Fibroblast of the aortic adventitia (primary cell): ENCODE measurements around the gene RAD51B. TPM values are rescaled to one million over a fixed set of nuclear protein-coding genes. Genes with fewer than 3 reads are reported as not detected.

ENCODE experiments used
- DNase-seq: peaks from one replicate; pipeline ENCODE4 v3.0.0-alpha.2; 2010; ENCODE audit warnings: low read depth
- H3K4me3 ChIP-seq: 2 replicates; pipeline ENCODE4 v1.5.1; 2011; ENCODE audit warnings: low read depth, mild to moderate bottlenecking, control low read depth, low read length, moderate library complexity
- total RNA-seq: library from RNA; depleted of rRNA; stranded (reverse); fragments of >200 nt; gene quantifications from 2 replicates; pipeline ENCODE4 v1.2.3, GENCODE V29; 2012; ENCODE audit warnings: low replicate concordance
- TF ChIP-seq, protein P1 (sequence below): IDR thresholded peaks from 2 replicates; pipeline ENCODE4 v1.5.1; 2011; ENCODE audit warnings: mild to moderate bottlenecking, low read length, control low read depth, inconsistent platforms; ENCODE audit not compliant: insufficient read depth

The RAD51B gene
- total RNA-seq, 1 donor: 28.7 TPM

DNA sequence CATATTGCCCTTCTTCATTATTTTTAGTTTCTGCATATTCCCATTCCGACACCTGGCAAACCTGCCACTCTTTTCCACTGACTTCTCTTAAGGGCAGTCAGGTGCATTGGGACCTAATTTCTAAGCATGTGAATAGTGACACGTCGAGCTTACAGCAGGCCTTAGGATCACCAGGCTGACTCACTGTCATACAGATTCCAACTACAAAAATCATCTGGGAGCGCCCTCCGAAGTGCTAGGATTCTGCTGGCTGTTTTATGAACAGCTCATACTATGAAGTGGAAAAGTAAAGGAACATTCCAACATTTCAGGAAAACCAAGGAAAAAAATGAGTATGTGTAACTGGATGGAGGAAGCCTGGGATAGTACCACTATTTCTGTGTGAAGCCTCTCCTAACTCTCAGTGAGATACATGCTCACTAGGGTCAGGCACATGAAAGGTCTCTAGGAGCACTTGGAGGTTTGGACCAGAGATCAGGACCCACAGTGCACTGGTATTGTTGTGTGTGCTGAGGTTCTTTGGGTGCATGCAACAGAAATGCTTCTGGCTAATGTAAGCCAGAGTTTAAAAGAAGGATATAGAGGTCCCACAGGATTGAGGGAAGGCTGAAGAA lies 715.9 kb downstream of the RAD51B start:
- TF ChIP-seq, protein P1, sequence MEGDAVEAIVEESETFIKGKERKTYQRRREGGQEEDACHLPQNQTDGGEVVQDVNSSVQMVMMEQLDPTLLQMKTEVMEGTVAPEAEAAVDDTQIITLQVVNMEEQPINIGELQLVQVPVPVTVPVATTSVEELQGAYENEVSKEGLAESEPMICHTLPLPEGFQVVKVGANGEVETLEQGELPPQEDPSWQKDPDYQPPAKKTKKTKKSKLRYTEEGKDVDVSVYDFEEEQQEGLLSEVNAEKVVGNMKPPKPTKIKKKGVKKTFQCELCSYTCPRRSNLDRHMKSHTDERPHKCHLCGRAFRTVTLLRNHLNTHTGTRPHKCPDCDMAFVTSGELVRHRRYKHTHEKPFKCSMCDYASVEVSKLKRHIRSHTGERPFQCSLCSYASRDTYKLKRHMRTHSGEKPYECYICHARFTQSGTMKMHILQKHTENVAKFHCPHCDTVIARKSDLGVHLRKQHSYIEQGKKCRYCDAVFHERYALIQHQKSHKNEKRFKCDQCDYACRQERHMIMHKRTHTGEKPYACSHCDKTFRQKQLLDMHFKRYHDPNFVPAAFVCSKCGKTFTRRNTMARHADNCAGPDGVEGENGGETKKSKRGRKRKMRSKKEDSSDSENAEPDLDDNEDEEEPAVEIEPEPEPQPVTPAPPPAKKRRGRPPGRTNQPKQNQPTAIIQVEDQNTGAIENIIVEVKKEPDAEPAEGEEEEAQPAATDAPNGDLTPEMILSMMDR: no peak
- no peak overlapping the region for H3K4me3 ChIP-seq
- peak; percentile 89 for DNase-seq

DNA sequence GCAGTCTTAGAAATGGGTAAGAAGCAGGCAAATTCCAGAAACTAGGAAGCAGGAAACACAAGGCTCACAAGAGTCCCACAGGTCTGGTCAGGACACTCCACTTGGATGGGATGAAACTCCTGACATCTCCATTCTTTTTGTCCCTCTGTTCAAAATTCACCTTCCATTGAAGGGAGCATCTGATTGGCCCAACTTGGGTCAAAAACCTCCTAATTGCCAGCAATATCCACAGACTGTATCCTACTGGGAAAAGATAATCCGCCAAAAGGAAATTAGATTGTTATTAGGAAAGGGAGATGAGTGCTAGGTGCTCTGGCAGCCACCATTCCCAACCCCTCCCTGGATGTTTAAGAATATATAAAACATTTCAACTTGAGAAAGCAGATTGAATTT lies 716.4 kb downstream of the RAD51B start:
- TF ChIP-seq, protein P1: no peak

DNA sequence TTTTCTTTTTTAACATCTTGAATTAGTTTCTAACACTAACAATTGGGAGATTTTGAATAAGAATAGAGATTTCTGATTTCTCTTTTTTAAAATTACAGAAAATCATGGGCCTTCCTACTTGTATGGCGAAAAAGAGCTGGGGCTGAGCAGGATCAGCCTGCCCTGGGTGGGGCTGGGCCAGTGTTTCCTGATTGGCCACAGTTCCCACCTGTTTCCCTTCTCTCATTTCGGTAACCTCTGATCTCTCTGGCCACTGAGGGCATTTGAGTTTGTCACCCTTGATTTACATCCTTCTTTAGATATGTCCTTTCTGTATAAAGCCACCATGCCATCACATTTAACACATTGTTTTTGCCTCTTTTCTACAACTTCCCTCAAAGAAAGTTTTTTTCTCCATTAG lies 719.1 kb downstream of the RAD51B start:
- TF ChIP-seq, protein P1: no peak
- no peak overlapping the region for H3K4me3 ChIP-seq
- DNase-seq: no peak

More for the DNA sequence above, 716.4 kb downstream of the RAD51B start:
- DNase-seq: no peak
- no peak overlapping the region for H3K4me3 ChIP-seq

DNA sequence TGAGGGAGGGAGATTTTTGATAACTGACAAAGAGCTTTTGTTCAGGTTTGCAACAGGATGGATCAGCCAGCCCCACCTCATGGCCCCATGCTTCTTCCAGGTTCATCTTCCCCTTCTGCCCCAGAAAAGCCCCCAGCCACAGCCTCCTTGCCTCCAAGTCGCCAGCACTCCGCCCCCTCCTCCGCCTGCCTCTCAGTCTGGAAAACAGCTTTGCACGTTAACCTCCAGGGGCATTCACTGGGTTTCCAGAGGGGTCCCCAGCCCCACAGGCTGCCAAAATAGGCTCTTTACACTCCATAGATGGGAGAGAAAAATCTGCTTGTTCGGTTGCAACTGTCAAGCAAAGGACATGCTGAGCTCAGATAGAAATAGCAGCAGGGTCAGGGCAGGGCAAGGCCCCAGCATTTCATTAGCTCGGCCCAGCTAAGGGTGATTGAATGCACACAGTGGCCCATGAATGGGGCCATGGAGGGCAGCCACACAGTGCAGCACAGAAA lies 719.7 kb downstream of the RAD51B start:
- TF ChIP-seq, protein P1: no peak

DNA sequence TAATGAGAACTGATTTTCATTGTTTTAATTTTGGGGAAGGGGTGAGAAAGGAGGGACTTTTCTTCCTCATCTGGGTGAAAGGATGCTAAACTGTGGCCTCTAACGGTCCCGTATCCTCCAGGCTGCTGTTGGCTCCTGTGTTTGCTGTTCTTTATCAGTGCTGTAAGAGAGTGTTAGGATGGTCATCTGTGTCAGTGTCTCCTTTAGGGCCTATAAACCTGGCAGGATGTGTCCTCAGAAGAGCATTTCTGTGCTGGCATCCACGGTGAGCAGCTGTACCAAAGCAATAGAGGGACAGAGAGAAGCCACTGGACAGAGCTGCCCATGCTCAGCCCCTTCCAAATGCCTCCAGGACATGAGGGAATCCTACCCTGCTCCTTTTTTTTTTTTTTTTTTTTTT lies 720.2 kb downstream of the RAD51B start:
- H3K4me3 ChIP-seq: no peak overlapping the region
- TF ChIP-seq, protein P1: no peak
- DNase-seq: no peak

More for the DNA sequence above, 719.7 kb downstream of the RAD51B start:
- no peak for DNase-seq
- H3K4me3 ChIP-seq: no peak overlapping the region

DNA sequence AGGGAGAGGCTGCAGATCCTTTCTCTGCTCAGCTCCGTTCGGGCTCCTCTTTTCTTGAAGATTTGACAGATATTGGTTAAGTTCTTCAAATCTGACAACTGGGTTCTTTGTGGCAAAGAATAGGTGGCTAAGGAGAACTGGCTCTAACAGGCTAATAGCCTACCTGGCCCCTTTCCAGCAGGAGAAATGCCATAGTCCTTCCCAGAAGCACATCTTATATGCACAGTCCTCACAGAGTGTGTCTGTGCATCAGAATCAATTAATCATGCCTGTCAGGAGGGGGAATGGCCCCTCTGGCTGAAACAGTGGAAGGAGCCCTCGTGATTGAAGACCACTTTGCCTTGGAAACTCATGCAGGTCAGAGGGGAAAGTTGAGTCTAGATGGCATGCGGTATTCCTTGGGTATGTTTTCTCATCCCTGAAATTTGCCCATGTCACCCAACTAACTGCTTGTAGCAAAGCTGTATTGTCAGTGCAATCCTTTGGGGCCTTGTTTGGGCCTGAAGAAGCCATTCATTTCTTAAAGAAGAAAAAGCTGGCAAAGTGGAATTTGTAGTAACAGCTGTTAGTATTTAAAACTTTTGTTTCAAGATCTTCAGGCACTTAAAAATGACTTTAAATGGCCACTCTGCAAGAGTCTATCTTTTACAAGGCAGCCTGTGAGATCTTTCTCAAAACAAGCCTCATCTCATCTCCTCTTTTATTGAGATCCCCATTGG lies 721.8 kb downstream of the RAD51B start:
- DNase-seq: no peak
- TF ChIP-seq, protein P1: no peak
- H3K4me3 ChIP-seq: no peak overlapping the region

DNA sequence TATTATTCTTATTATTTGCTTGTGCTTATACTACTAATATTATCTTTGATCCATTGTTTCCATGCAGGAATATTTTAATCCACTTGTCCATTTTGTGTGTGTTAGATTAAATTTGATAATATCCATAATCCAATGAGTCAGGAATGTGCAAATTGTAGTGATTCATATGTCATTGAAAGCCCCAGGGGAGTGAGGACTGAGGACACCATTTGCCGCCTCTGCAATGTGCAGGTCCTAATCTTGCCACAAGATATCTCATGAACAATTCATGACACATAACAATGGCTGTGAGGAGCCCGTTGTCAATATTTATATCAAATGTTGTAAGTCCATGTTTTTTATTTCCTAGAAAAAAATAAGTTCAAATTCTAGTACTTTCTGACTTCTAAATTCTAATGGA lies 722.8 kb downstream of the RAD51B start:
- DNase-seq: no peak
- H3K4me3 ChIP-seq: no peak overlapping the region
- TF ChIP-seq, protein P1: no peak
